Gastroesophageal sphincter (tissue), 3 donors: ENCODE results near the gene PER2.

Experiments
- EP300 ChIP-seq: sonication (generic); formaldehyde crosslinking; IDR thresholded peaks from one replicate; pipeline ENCODE4 v1.6.1; 2017; ENCODE audit warnings: antibody characterized with exemption, mild to moderate bottlenecking
- POLR2A ChIP-seq, 2 donors: fragments of 450-650 bp; IDR thresholded peaks; one replicate each; pipeline ENCODE4 v1.6.1; 2017; ENCODE audit warnings: antibody characterized with exemption in 2 of 2, mild to moderate bottlenecking in 2 of 2, moderate library complexity in 1 of 2
- POLR2AphosphoS5 ChIP-seq: sonication (generic); formaldehyde crosslinking; IDR thresholded peaks from one replicate; pipeline ENCODE4 v1.6.1; 2017; ENCODE audit warnings: antibody characterized with exemption
- TF ChIP-seq, protein P1 (sequence below), 4 experiments: fragments of 200-600 bp in 2 of 4; fragments of 450-650 bp in 2 of 4; sonication (generic) in 1 of 4; IDR thresholded peaks; one replicate each; pipeline ENCODE4 v1.5.1; 2017 to 2019; ENCODE audit warnings: antibody characterized with exemption in 4 of 4, mild to moderate bottlenecking in 2 of 4, moderate library complexity in 2 of 4

DNA sequence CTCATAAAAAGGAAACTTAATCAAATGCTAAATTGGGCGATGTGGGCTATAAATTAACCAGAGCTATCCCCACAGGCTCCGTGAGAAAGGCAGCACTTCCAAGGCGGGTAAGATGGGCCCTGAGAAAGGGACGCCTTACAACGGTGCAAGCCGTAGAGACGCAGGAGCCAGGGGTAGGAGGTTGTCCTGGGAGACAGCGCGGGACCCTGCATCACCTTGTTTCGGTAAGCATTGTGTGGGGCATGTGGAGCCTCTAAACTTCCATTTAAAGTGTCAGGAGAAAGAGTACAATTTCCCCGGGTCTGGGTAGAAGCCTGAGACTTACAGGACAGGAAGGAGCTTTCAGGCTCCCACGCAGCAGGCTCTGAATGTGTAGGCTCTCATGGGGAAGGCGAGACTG is 1.2 kb upstream of the PER2 start:
- no peak for TF ChIP-seq EP300
- TF ChIP-seq, protein P1, sequence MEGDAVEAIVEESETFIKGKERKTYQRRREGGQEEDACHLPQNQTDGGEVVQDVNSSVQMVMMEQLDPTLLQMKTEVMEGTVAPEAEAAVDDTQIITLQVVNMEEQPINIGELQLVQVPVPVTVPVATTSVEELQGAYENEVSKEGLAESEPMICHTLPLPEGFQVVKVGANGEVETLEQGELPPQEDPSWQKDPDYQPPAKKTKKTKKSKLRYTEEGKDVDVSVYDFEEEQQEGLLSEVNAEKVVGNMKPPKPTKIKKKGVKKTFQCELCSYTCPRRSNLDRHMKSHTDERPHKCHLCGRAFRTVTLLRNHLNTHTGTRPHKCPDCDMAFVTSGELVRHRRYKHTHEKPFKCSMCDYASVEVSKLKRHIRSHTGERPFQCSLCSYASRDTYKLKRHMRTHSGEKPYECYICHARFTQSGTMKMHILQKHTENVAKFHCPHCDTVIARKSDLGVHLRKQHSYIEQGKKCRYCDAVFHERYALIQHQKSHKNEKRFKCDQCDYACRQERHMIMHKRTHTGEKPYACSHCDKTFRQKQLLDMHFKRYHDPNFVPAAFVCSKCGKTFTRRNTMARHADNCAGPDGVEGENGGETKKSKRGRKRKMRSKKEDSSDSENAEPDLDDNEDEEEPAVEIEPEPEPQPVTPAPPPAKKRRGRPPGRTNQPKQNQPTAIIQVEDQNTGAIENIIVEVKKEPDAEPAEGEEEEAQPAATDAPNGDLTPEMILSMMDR (IDR thresholded peaks at IDR 0.05), result no peak
- no peak for TF ChIP-seq POLR2A (IDR thresholded peaks at IDR 0.05)
- TF ChIP-seq POLR2AphosphoS5, result no peak
